ENCODE data around the gene NOS1AP.

GRCh38 chr1:162317621-162318020 lies 248.1 kb downstream of the NOS1AP start:
- TF ChIP-seq ZNF274 (IDR thresholded peaks at IDR 0.05; ENCODE audit: low read depth, low read length) (no peak), YY1 (IDR thresholded peaks at IDR 0.05; ENCODE audit: insufficient read depth, insufficient read length) (no peak), SUZ12 (IDR thresholded peaks at IDR 0.05; ENCODE audit: extremely low read depth, insufficient read depth, insufficient read length) (no peak)
